ENCODE results near the gene CNGA2. TPM values are rescaled to one million over a fixed set of nuclear protein-coding genes. Genes with fewer than 3 reads are reported as not detected.

Gene CNGA2
- total RNA-seq, 2 donors from 2014 or later, result not detected

DNA sequence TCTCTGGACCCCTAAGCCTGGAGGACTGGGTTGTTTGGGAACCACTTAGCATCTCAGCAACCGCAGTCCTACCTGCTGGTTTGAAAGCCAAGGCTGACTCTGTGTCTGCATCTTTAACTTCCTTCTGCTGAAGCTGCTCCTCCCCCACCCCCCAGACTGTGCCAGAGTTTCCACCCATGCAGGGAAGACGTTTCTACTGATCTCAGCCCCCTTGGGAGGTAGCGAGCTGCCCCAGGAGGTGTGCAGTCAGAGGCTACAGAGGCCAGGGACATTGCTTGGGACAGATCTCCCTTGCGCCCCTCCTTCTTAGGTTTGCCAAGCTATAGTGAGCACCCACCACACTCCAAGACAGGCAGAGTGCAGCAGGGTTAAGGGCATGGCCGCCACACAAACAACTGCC is 23.4 kb upstream of the CNGA2 start:
- no peak for TF ChIP-seq POLR2A (IDR thresholded peaks at IDR 0.05)
- TF ChIP-seq, protein P1, sequence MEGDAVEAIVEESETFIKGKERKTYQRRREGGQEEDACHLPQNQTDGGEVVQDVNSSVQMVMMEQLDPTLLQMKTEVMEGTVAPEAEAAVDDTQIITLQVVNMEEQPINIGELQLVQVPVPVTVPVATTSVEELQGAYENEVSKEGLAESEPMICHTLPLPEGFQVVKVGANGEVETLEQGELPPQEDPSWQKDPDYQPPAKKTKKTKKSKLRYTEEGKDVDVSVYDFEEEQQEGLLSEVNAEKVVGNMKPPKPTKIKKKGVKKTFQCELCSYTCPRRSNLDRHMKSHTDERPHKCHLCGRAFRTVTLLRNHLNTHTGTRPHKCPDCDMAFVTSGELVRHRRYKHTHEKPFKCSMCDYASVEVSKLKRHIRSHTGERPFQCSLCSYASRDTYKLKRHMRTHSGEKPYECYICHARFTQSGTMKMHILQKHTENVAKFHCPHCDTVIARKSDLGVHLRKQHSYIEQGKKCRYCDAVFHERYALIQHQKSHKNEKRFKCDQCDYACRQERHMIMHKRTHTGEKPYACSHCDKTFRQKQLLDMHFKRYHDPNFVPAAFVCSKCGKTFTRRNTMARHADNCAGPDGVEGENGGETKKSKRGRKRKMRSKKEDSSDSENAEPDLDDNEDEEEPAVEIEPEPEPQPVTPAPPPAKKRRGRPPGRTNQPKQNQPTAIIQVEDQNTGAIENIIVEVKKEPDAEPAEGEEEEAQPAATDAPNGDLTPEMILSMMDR (IDR thresholded peaks at IDR 0.05), result no peak
- no peak for DNase-seq
- no peak overlapping the region for H3K4me3 ChIP-seq
- H3K4me1 ChIP-seq, result no peaks in the 10 kb centered on the region
- no peak for ATAC-seq
- no peak overlapping the region for H3K27ac ChIP-seq
- no peaks in the 10 kb centered on the region for H3K36me3 ChIP-seq (replicated peaks in 1 of 2; ENCODE audit: insufficient read depth in 1 of 2, low read depth in 2 of 2)
- intact Hi-C loops (cut with DNase I), result no loop called here
- no peaks in the 10 kb centered on the region for H3K9me3 ChIP-seq
- 10% methylated on average over 2 of the region's 5 CpGs; no CpG with 5 or more reads in 1 of the 2 donors for WGBS, 2 donors
- no peaks in the 10 kb centered on the region for H3K27me3 ChIP-seq

GRCh38 chrX:151711787-151712186 is 22.8 kb upstream of the CNGA2 start:
- TF ChIP-seq, protein P1 (IDR thresholded peaks at IDR 0.05), result no peak
- TF ChIP-seq POLR2A (IDR thresholded peaks at IDR 0.05), result no peak
- Histone ChIP-seq H3K27me3 (no peaks in the 10 kb centered on the region), H3K36me3 (replicated peaks in 1 of 2; ENCODE audit: insufficient read depth in 1 of 2, low read depth in 2 of 2) (no peaks in the 10 kb centered on the region), H3K4me1 (no peaks in the 10 kb centered on the region), H3K9me3 (no peaks in the 10 kb centered on the region), H3K4me3 (no peak overlapping the region), H3K27ac (no peak overlapping the region)
- 11 to 15% methylated on average over 2 of the region's 2 CpGs for WGBS, 2 donors
- intact Hi-C loops (cut with DNase I), result no loop called here
- no peak for DNase-seq
- no peak for ATAC-seq

DNA sequence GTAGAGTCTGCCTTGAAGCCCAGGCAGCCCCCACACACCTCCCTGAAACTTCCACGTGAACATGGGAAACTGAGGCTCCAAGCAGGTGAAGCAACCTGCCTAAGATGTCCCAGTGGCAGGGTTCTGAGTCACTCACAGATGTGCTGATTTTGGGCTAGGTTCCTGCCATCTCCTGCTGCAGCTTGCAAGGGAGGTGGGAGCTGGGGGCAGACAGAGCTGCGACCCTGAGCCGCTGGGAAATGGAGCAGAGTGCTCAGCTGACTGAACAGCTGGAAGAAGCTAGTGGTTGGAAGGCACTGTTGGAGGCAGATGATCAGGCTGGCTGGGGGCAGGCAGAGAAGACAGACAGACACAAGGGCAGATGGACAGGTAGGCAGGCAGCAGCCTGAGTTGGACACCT is 22.3 kb upstream of the CNGA2 start:
- no peaks in the 10 kb centered on the region for H3K4me1 ChIP-seq
- ATAC-seq (no peak), DNase-seq (no peak)
- H3K9me3 ChIP-seq, result no peaks in the 10 kb centered on the region
- intact Hi-C loops (cut with DNase I), result no loop called here
- no peaks in the 10 kb centered on the region for H3K36me3 ChIP-seq (replicated peaks in 1 of 2; ENCODE audit: insufficient read depth in 1 of 2, low read depth in 2 of 2)
- WGBS, 2 donors, result 0 to 36% methylated on average over 2 to 3 of the region's 3 CpGs
- no peak overlapping the region for H3K27ac ChIP-seq
- no peaks in the 10 kb centered on the region for H3K27me3 ChIP-seq
- no peak for TF ChIP-seq POLR2A (IDR thresholded peaks at IDR 0.05)
- TF ChIP-seq, protein P1 (IDR thresholded peaks at IDR 0.05), result no peak
- H3K4me3 ChIP-seq, result no peak overlapping the region

DNA sequence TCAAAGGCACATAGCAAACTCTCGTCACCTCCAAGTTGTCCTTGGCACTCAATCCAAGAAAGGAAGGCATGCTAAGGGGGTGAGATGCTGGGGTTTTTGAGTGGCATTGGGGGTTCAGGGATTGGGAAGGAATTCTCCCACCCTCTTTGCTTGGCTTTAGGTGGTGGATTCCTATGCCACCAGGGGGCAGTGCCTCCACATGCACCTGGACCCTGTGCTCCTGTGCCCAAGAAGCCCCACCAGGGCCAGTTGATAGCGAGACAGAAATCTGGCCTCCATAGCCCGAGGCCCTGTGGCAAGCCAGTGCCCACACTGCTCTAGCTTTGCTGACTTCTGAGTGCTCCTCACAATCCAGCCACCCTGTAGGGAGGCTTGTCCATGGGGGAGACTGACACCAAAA is 20.7 kb upstream of the CNGA2 start:
- Histone ChIP-seq H3K4me1 (no peaks in the 10 kb centered on the region), H3K27ac (no peak overlapping the region), H3K9me3 (no peaks in the 10 kb centered on the region), H3K4me3 (no peak overlapping the region), H3K27me3 (no peaks in the 10 kb centered on the region), H3K36me3 (replicated peaks in 1 of 2; ENCODE audit: insufficient read depth in 1 of 2, low read depth in 2 of 2) (no peaks in the 10 kb centered on the region)
- peak in 3 of 4 donors; percentile 9 to 38 (median 22) for DNase-seq
- WGBS, 2 donors, result 29 to 50% methylated on average over 1 to 2 of the region's 3 CpGs
- TF ChIP-seq, protein P1 (IDR thresholded peaks at IDR 0.05), result peak in 5 of 7 experiments; percentile 19 to 31 (median 26)
- TF ChIP-seq POLR2A (IDR thresholded peaks at IDR 0.05), result no peak
- ATAC-seq, result no peak
- intact Hi-C loops (cut with DNase I), result no loop called here

DNA sequence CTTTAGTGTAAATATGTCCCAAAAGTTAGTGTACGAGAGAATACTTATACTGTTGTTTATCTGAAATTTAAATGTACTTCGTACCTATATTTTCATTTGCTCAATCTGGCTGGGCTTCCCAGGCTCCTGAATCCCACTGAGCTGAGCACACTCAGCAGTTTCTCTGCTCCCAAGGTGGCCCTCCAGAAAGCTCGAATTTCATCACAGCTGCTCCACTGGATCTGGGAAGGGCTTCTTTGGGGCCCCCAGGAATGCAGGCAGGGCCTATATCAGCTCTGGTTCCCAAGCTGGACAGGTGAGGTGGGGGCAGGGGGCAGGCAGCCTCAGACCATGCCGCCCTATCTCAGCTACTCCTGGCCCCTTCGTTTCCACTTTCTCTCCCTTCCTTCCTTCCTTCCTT is 20.2 kb upstream of the CNGA2 start:
- DNase-seq, result no peak
- ATAC-seq, result no peak
- no peaks in the 10 kb centered on the region for H3K36me3 ChIP-seq (replicated peaks in 1 of 2; ENCODE audit: insufficient read depth in 1 of 2, low read depth in 2 of 2)
- intact Hi-C loops (cut with DNase I), result no loop called here
- WGBS, 2 donors, result 52 to 56% methylated on average over 3 to 4 of the region's 5 CpGs
- no peak overlapping the region for H3K4me3 ChIP-seq
- H3K27me3 ChIP-seq, result no peaks in the 10 kb centered on the region
- TF ChIP-seq, protein P1 (IDR thresholded peaks at IDR 0.05), result no peak
- no peak overlapping the region for H3K27ac ChIP-seq
- no peaks in the 10 kb centered on the region for H3K9me3 ChIP-seq
- H3K4me1 ChIP-seq, result no peaks in the 10 kb centered on the region
